Measurements from ENCODE around the gene ZNRF4. TPM values are rescaled to one million over a fixed set of nuclear protein-coding genes. Genes with fewer than 3 reads are reported as not detected.

Gene ZNRF4
- total and polyA plus RNA-seq, 2 donors (not counting 3 experiments of a cell fraction or from before 2014, with no cell fraction given): not detected

GRCh38 chr19:5447700-5448311, 7.4 kb upstream of the ZNRF4 start:
- intact Hi-C loops (cut with micrococcal nuclease): no loop called here
- no peak overlapping the region for H3K4me2 ChIP-seq (ENCODE audit: insufficient read depth, low read length)
- H3K27me3 ChIP-seq (ENCODE audit: control insufficient read depth in 2 of 2, insufficient read depth in 2 of 2, low read length in 2 of 2): no peaks in the 10 kb centered on the region
- no peaks in the 10 kb centered on the region for H4K20me1 ChIP-seq (replicated peaks; ENCODE audit: control insufficient read depth, extremely low read depth, insufficient read depth, low read length)
- BruUV-seq (replicated peaks): no TSS peak
- no peak for FAIRE-seq
- DNase-seq (ENCODE audit: low read depth, low spot score): no peak
- dilution Hi-C loops (cut with MboI; ENCODE audit: extremely low pct_ligation_motif_present, low sequenced_read_pairs): no loop called here
- H2AFZ ChIP-seq (ENCODE audit: low read depth, low read length): no peak overlapping the region
- H3K79me2 ChIP-seq (ENCODE audit: control insufficient read depth, insufficient read depth, low read length): no peaks in the 10 kb centered on the region
- CTCF ChIA-PET: interaction anchor here (0.7 kb wide), 1 partner anchor 79 kb away, joined by 3 read pairs; no protein-coding TSS in a partner anchor
- TF ChIP-seq MAX (IDR thresholded peaks at IDR 0.05; ENCODE audit: insufficient read depth, insufficient read length) (no peak), GATA2 (IDR thresholded peaks at IDR 0.05; ENCODE audit: insufficient read depth, insufficient read length, low read depth, low read length) (no peak), EZH2 (IDR thresholded peaks at IDR 0.05; ENCODE audit: borderline replicate concordance, low read depth, low read length, severe bottlenecking) (no peak), JUN (IDR thresholded peaks at IDR 0.05; ENCODE audit: borderline replicate concordance, insufficient read depth, insufficient read length, low read depth) (no peak), FOS (IDR thresholded peaks at IDR 0.05; ENCODE audit: borderline replicate concordance, insufficient read depth, low read length) (no peak), POLR2A (IDR thresholded peaks at IDR 0.05; ENCODE audit: low read depth, low read length) (no peak), MYC (IDR thresholded peaks at IDR 0.05; ENCODE audit: low read depth, low read length) (no peak), CTCF (IDR thresholded peaks at IDR 0.05; ENCODE audit: extremely low read depth in 1 of 2, insufficient read depth in 1 of 2, low read depth in 1 of 2, low read length in 2 of 2) (no peak), POLR2AphosphoS5 (IDR thresholded peaks at IDR 0.05; ENCODE audit: insufficient read depth, low read depth, low read length) (no peak)
- no peaks in the 10 kb centered on the region for H3K9me3 ChIP-seq (replicated peaks; ENCODE audit: control insufficient read depth, insufficient read depth, low read length)
- no peaks in the 10 kb centered on the region for H3K9me1 ChIP-seq (replicated peaks; ENCODE audit: control insufficient read depth, extremely low read depth, insufficient read depth, low read length)
- H3K4me1 ChIP-seq (ENCODE audit: control insufficient read depth, extremely low read depth, insufficient read depth, low read length): no peaks in the 10 kb centered on the region
- H3K4me3 ChIP-seq (replicated peaks in 1 of 3; ENCODE audit: insufficient read depth in 1 of 3, low read depth in 1 of 3, low read length in 3 of 3): no peak overlapping the region
- no peak overlapping the region for H3K9ac ChIP-seq (replicated peaks; ENCODE audit: extremely low read depth, insufficient read depth, low read length)
- H3K36me3 ChIP-seq (ENCODE audit: control insufficient read depth in 2 of 2, extremely low read depth in 1 of 2, insufficient read depth in 2 of 2, low read length in 2 of 2): no peaks in the 10 kb centered on the region
- POLR2A ChIA-PET: no interaction called here
- no peak overlapping the region for H3K27ac ChIP-seq (ENCODE audit: insufficient read depth, low read depth, low read length)
